NCI-H2171 treated with DMSO at 0.1 percent for 48 hours (cell line): Measurements from ENCODE around the gene PUM2.

Experiments used
- DNase-seq: peaks from one replicate; lab custom pipeline; 2025; lab: John Stamatoyannopoulos, UW

PUM2 gene

GRCh38 chr2:20348542-20348941 is 2.1 kb downstream of the PUM2 start:
- DNase-seq = no peak

- DNase-seq = no peak
These were observed 3.9 kb downstream of the PUM2 start for GRCh38 chr2:20346565-20347381.

- DNase-seq = no peak
These were observed 7.5 kb downstream of the PUM2 start for GRCh38 chr2:20343128-20343527.

- DNase-seq = no peak
These were observed 11.6 kb downstream of the PUM2 start for GRCh38 chr2:20339012-20339411.

GRCh38 chr2:20334605-20335203 is 15.9 kb downstream of the PUM2 start:
- no peak for DNase-seq

- no peak for DNase-seq
These were observed 16.9 kb downstream of the PUM2 start for GRCh38 chr2:20333738-20334137.

GRCh38 chr2:20330192-20330591 is 20.5 kb downstream of the PUM2 start:
- DNase-seq = no peak

GRCh38 chr2:20327370-20327769 is 23.3 kb downstream of the PUM2 start:
- no peak for DNase-seq

GRCh38 chr2:20326163-20326780 is 24.4 kb downstream of the PUM2 start:
- DNase-seq = peak; percentile 68

- DNase-seq = no peak
These were observed 27.9 kb downstream of the PUM2 start for GRCh38 chr2:20322527-20323300.

- DNase-seq = no peak
These were observed 33.0 kb downstream of the PUM2 start for GRCh38 chr2:20317690-20318089.

- no peak for DNase-seq
These were observed 33.4 kb downstream of the PUM2 start for GRCh38 chr2:20317197-20317596.

- no peak for DNase-seq
These were observed 35.8 kb downstream of the PUM2 start for GRCh38 chr2:20314562-20315501.

GRCh38 chr2:20313659-20314058 is 37.0 kb downstream of the PUM2 start:
- DNase-seq = no peak

- no peak for DNase-seq
These were observed 41.6 kb downstream of the PUM2 start for GRCh38 chr2:20309001-20309400.

- DNase-seq = no peak
These were observed 43.3 kb downstream of the PUM2 start for GRCh38 chr2:20307311-20307710.

GRCh38 chr2:20304411-20304810 is 46.2 kb downstream of the PUM2 start:
- DNase-seq = no peak

GRCh38 chr2:20303966-20304365 is 46.7 kb downstream of the PUM2 start:
- no peak for DNase-seq

- DNase-seq = no peak
These were observed 48.6 kb downstream of the PUM2 start for GRCh38 chr2:20302019-20302418.

GRCh38 chr2:20300656-20301055 is 50.0 kb downstream of the PUM2 start:
- DNase-seq = no peak

- no peak for DNase-seq
These were observed 51.5 kb downstream of the PUM2 start for GRCh38 chr2:20299113-20299512.
